ENCODE results near the gene PRAMEF13. TPM values are rescaled to one million over a fixed set of nuclear protein-coding genes. Genes with fewer than 3 reads are reported as not detected.

Gene PRAMEF13
- not detected for total RNA-seq

GRCh38 chr1:13201309-13201708 lies at the start of gene PRAMEF13:
Gene PRAMEF13 (minus strand): TSS chr1:13201409. CDS start chr1:13199589, 1,820 bp downstream.

DNA sequence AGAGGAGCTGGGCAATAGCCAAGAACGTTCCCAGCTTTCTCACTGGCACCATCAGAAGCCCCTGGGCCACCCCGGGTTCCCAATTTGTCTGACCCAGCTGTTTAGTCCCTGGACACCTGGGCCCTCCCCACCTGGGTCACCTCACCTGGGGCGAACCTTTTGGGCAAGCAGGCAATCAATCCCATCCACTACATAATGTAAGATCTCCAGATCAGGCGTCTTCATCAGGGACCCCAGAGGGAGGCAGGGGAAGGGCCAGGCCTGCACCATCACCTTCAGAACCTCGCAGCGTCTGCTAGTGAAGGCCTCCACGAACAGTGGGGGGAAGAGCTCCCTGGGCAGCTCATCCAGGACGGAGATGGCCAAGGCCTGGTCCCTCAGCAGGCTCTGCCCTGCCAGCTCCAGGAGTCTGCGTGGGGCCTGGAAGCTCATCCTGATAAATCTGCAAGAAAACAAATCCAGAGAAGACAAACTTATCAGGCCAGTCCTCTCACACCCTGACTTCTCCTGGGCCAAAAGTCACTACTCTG lies 24.5 kb upstream of the PRAMEF13 start, which contains the start of gene PRAMEF18:
TSS of gene PRAMEF18 (minus strand) at position 480 of the 530 bp plus-strand sequence. CDS start at position 432, 48 bp downstream.

DNA sequence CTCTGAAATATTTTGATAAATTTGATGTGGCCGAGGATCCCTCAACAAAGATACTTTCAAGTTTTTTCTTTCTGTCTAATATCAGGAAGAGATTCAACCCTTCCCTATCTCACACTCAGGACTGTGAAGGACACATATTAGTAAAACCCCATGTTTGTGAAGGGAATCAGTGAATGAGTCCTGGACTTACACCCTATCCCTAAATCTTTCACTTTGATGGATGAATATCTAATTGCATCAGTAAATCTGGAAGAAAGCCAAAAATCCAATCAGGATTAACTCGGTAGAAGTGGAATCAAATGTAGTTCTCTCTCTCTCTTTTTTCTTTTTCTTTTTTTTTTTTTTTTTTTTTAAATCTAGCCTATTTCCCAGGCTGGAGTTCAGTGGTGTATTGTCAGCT lies 29.7 kb downstream of the PRAMEF13 start, which contains the start of gene PRAMEF9:
TSS of gene PRAMEF9 (plus strand) at position 301 of the 400 bp plus-strand sequence. CDS start 3,433 bp downstream, outside the sequence.

GRCh38 chr1:13165531-13165930 lies 35.7 kb downstream of the PRAMEF13 start, which contains the start of gene HNRNPCL4:
Gene HNRNPCL4 (minus strand): TSS chr1:13165631. CDS start chr1:13165467, 164 bp downstream.

GRCh38 chr1:13155909-13156308 lies 45.3 kb downstream of the PRAMEF13 start, which contains the start of gene PRAMEF26:
Gene PRAMEF26 (minus strand): TSS chr1:13156009. CDS start chr1:13153095, 2,914 bp downstream.

Other genes starting within 250 kb of the PRAMEF13 start
- not detected for gene PRAMEF27, start 144.8 kb downstream of the PRAMEF13 start, total RNA-seq
- gene HNRNPCL3, start 140.6 kb downstream of the PRAMEF13 start, total RNA-seq = not detected
- not detected for gene PRAMEF25, start 130.6 kb downstream of the PRAMEF13 start, total RNA-seq
- not detected for gene HNRNPCL2, start 84.6 kb downstream of the PRAMEF13 start, total RNA-seq
- gene PRAMEF26, start 45.4 kb downstream of the PRAMEF13 start, total RNA-seq = not detected
- not detected for gene HNRNPCL4, start 35.8 kb downstream of the PRAMEF13 start, total RNA-seq
- gene PRAMEF9, start 29.6 kb downstream of the PRAMEF13 start, total RNA-seq = not detected
- gene PRAMEF18, start 24.7 kb upstream of the PRAMEF13 start, total RNA-seq = not detected
- gene PRAMEF5, start 52.8 kb upstream of the PRAMEF13 start, total RNA-seq = not detected
- not detected for gene PRAMEF8, start 83.7 kb upstream of the PRAMEF13 start, total RNA-seq
- gene PRAMEF33, start 102.1 kb upstream of the PRAMEF13 start, total RNA-seq = not detected
- not detected for gene PRAMEF15, start 114.2 kb upstream of the PRAMEF13 start, total RNA-seq
- gene PRAMEF14, start 145.7 kb upstream of the PRAMEF13 start, total RNA-seq = not detected
- not detected for gene PRAMEF19, start 170.5 kb upstream of the PRAMEF13 start, total RNA-seq
- gene PRAMEF17, start 188.2 kb upstream of the PRAMEF13 start, total RNA-seq = not detected
- gene PRAMEF20, start 209.0 kb upstream of the PRAMEF13 start, total RNA-seq = not detected